ENCODE results near the gene STX1B. TPM values are rescaled to one million over a fixed set of nuclear protein-coding genes. Genes with fewer than 3 reads are reported as not detected.

STX1B gene
- total RNA-seq, 1 donor from 2014 or later: 0.51 TPM

GRCh38 chr16:30977502-30977901 lies 32.9 kb downstream of the STX1B start:
- peak; percentile 54 for DNase-seq

DNA sequence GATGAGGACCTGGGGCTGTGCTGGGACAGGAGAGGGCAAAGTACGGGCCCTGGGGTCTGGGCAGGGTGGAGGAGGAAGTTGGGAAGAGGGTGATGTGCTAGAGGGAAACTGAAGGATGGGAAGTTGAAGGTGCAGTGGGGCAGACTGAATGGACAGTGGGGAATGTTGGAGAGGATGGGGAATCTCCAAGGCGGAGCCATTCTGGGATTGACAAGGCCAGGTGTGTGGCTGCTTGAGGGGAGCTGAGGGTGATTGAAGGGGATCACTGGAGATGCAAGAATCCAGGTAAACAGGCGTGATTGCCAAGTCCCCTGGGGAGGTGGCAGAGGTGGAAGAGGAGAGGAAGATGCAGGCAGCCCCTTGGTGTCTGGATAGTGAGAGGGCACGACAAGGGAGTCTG lies 34.0 kb downstream of the STX1B start:
- no peak for DNase-seq

DNA sequence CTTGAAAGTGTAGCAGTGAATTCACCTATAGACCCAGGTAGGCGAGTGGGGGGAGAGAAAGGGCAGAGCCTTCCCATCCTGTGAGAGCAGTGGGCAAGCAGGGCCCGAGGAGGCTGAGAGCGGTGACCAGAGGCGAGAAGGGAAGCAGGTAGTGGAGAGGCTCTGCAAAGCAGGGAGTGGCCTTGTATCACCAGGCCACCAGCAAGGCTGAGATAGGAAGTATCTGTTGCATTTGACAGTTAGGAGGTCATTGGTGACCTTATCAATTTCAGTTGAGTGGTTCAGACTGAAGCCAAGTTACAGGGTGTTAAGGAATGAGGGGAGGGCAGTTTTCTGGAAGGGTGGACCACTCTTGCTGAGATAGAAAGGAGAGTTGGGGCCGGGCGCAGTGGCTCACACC lies 36.1 kb downstream of the STX1B start:
- no peak for DNase-seq

- DNase-seq: no peak
Measured at GRCh38 chr16:30972872-30973271, 37.6 kb downstream of the STX1B start.

- DNase-seq: no peak
Measured at GRCh38 chr16:30971298-30971697, 39.1 kb downstream of the STX1B start.

- no peak for DNase-seq
Measured at GRCh38 chr16:30969246-30969842, 41.1 kb downstream of the STX1B start.

DNA sequence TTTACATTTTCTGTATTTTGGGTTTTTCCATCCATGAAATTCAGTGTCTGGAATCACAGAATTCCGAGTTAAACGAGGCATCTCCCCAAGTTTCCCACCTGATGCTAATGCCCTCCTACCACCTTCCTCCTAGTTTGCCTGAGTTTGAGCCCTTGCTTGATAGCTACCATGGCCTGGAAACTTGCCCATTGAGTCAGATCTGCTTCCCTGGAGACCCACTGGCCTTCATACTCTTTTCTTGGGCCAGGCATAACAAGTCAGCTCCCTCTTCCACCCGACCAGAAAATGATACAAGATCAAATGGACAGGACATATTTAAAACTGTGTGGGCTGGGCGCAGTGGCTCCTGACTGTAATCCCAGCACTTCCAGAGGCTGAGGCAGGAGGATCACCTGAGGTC lies 42.6 kb downstream of the STX1B start:
- no peak for DNase-seq

- DNase-seq: no peak
Measured at GRCh38 chr16:30966033-30966619, 44.3 kb downstream of the STX1B start.

GRCh38 chr16:30965436-30965835 lies 45.0 kb downstream of the STX1B start:
- DNase-seq: no peak

- no peak for DNase-seq
Measured at GRCh38 chr16:30964574-30965226, 45.7 kb downstream of the STX1B start.

- DNase-seq: no peak
Measured at GRCh38 chr16:30963925-30964511, 46.4 kb downstream of the STX1B start.

DNA sequence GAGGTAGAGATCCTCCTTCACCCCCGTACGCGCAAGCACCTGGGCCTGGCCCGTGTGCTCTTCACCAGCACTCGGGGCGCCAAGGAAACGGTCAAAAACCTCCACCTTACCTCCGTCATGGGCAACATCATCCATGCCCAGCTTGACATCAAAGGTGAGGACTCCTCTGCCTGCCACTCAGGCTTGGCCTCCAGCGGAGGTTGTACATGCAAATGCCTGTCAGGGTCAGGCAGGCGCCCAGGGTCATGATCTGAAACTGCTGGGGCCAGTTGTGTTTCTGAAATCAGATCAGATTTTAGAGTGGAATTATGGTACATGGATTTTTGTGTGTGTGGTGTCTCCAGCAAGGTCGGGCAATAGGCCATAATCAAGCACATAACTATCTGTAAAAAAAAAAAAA lies 49.1 kb downstream of the STX1B start:
- DNase-seq: no peak

GRCh38 chr16:30958175-30959079 lies 52.0 kb downstream of the STX1B start:
- DNase-seq: peak; percentile 66

GRCh38 chr16:30957456-30958174 lies 52.8 kb downstream of the STX1B start, which contains the start of gene SETD1A:
SETD1A (plus strand) TSS chr16:30957754; CDS start chr16:30958732, 978 bp downstream.
- DNase-seq: peak; percentile 98

DNA sequence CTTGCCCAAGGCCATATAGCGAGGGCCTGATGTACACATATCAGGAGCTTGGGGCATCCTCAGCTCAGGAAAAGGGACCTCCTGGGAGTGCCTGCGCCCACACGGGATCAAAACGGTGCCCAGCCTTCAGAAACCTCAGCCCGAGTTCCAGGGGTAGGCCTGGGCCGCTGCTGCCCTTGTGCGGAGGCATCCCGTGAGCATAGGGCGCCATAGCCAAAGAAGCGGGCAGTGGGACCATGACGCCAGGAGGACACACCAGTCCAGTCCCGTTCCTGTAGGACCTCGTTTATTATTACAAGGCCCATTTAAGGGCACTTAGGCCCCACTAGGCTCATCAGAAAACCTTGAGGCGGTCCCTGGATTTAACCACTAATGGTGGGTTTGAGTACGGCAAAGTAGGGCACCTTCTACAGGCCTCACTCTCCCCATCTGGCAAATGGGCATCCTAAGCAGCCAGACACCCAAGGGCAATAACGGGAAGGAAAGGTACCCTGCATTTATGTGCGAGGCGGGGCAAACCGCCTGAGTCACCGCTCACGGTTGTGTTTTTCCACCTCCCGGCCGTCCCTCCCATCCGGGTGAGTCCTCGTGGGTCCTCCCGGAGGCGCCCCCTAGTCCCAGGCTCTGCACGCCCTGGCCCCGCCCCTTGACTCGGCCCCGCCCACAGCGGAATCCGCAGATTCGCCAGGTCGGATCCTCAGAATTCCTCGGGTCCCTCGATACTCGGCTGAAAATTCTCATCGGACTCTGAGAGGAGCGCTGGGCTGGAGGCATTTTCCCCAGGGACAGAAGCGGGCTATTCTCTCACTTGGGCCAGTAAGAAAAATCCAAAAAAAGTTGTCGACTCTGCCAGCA lies 53.6 kb downstream of the STX1B start:
- DNase-seq: peak; percentile 93

- no peak for DNase-seq
Measured at GRCh38 chr16:30954993-30955392, 55.4 kb downstream of the STX1B start.

DNA sequence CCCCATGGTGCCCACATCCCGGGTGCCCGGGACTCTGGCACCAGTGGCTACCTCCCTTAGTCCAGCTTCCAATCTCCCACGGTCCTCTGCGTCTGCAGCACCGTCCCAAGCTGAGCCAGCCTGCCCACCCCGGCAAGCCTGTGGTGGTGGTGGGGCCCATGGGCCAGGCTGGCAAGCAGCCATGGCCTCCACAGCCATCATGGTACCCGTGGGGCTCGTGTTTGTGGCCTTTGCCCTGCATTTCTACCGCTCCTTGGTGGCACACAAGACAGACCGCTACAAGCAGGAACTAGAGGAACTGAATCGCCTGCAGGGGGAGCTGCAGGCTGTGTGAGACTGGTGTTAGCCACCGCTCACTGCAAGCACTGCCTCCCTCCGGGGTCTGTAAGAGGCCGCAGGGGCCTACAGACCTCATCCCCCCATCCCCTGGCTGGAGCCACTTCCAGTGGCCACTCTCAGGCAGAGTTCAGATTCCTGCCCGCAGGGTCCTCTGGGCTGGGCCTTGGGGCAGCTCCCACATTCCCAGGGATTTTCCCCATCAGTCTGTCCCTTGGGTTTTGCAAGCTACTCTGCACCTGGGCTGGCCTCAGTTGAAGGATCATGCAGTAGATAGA lies 56.8 kb downstream of the STX1B start:
- peak; percentile 90 for DNase-seq

GRCh38 chr16:30953111-30953510 lies 57.3 kb downstream of the STX1B start:
- DNase-seq: no peak

DNA sequence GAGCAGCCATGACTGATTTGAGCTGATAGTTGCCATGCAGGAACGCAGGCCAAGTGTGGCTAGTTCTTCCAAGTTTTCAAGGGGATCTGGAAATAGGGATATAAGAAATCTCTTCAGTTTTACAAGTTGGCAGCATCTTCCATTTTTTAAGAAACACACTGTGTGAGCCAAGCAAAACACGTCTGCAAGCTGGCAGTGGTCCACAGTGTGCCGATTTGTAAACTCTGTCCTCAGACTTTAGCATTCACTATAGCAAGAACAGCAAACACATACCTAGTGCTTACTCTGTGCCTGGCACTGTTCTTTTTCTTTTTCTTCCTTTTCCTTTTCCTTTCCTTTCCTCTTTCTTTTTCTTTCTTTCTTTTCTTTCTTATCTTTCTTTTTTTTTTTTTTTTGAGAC lies 58.7 kb downstream of the STX1B start:
- no peak for DNase-seq

- DNase-seq: no peak
Measured at GRCh38 chr16:30951193-30951592, 59.2 kb downstream of the STX1B start.

Data from dermis blood vessel endothelial cell (primary cell).